ENCODE results near the gene AP4M1.

Gene AP4M1

GRCh38 chr7:100101016-100101862 is at the start of gene AP4M1, which contains the start of gene MCM7:
Gene AP4M1 (plus strand): TSS chr7:100101643. CDS start chr7:100101715, 72 bp downstream.
Gene MCM7 (minus strand): TSS chr7:100101397. CDS start chr7:100101294, 103 bp downstream.
- H3K4me3 Mint-ChIP-seq: peak within 1 kb of the TSS; percentile 93
- H3K4me1 Mint-ChIP-seq (ENCODE audit: low read depth): peaks cover 35% of the 10 kb centered on the region
- H3K9me3 Mint-ChIP-seq (ENCODE audit: low read depth): no peaks in the 10 kb centered on the region
- no peaks in the 10 kb centered on the region for H3K27me3 Mint-ChIP-seq
- peak within 1 kb of the TSS; percentile 99 for H3K27ac Mint-ChIP-seq
- peaks cover 15% of the 10 kb centered on the region for H3K36me3 Mint-ChIP-seq

- Mint-ChIP-seq H3K27me3 (no peaks in the 10 kb centered on the region), H3K4me1 (ENCODE audit: low read depth) (peaks cover 22% of the 10 kb centered on the region), H3K27ac (no peak overlapping the region), H3K9me3 (ENCODE audit: low read depth) (no peaks in the 10 kb centered on the region), H3K36me3 (no peaks in the 10 kb centered on the region), H3K4me3 (no peak overlapping the region)
Measured at GRCh38 chr7:100053215-100053614, 48.2 kb upstream of the AP4M1 start.

- Mint-ChIP-seq H3K27ac (no peak overlapping the region), H3K4me1 (ENCODE audit: low read depth) (peaks cover 4% of the 10 kb centered on the region), H3K4me3 (no peak overlapping the region), H3K27me3 (no peaks in the 10 kb centered on the region), H3K9me3 (ENCODE audit: low read depth) (no peaks in the 10 kb centered on the region), H3K36me3 (peaks cover 3% of the 10 kb centered on the region)
Measured at GRCh38 chr7:100057006-100057405, 44.4 kb upstream of the AP4M1 start.

GRCh38 chr7:100059251-100059739 is 42.1 kb upstream of the AP4M1 start:
- Mint-ChIP-seq H3K4me1 (ENCODE audit: low read depth) (no peaks in the 10 kb centered on the region), H3K4me3 (no peak overlapping the region), H3K27ac (no peak overlapping the region), H3K36me3 (peaks cover 5% of the 10 kb centered on the region), H3K27me3 (no peaks in the 10 kb centered on the region), H3K9me3 (ENCODE audit: low read depth) (no peaks in the 10 kb centered on the region)

GRCh38 chr7:100061518-100062193 is 39.8 kb upstream of the AP4M1 start:
- H3K4me1 Mint-ChIP-seq (ENCODE audit: low read depth): no peaks in the 10 kb centered on the region
- no peak overlapping the region for H3K4me3 Mint-ChIP-seq
- H3K36me3 Mint-ChIP-seq: peaks cover 11% of the 10 kb centered on the region
- no peaks in the 10 kb centered on the region for H3K9me3 Mint-ChIP-seq (ENCODE audit: low read depth)
- H3K27me3 Mint-ChIP-seq: no peaks in the 10 kb centered on the region
- H3K27ac Mint-ChIP-seq: no peak overlapping the region

- Mint-ChIP-seq H3K27me3 (no peaks in the 10 kb centered on the region), H3K4me3 (no peak overlapping the region), H3K4me1 (ENCODE audit: low read depth) (no peaks in the 10 kb centered on the region), H3K36me3 (peaks cover 16% of the 10 kb centered on the region), H3K27ac (no peak overlapping the region), H3K9me3 (ENCODE audit: low read depth) (no peaks in the 10 kb centered on the region)
Measured at GRCh38 chr7:100063376-100063775, 38.1 kb upstream of the AP4M1 start.

GRCh38 chr7:100064162-100064561 is 37.3 kb upstream of the AP4M1 start:
- Mint-ChIP-seq H3K4me3 (no peak overlapping the region), H3K36me3 (peaks cover 16% of the 10 kb centered on the region), H3K27me3 (no peaks in the 10 kb centered on the region), H3K4me1 (ENCODE audit: low read depth) (no peaks in the 10 kb centered on the region), H3K9me3 (ENCODE audit: low read depth) (no peaks in the 10 kb centered on the region), H3K27ac (no peak overlapping the region)

- Mint-ChIP-seq H3K4me1 (ENCODE audit: low read depth) (no peaks in the 10 kb centered on the region), H3K9me3 (ENCODE audit: low read depth) (no peaks in the 10 kb centered on the region), H3K4me3 (no peak overlapping the region), H3K27me3 (no peaks in the 10 kb centered on the region), H3K36me3 (peaks cover 24% of the 10 kb centered on the region), H3K27ac (no peak overlapping the region)
Measured at GRCh38 chr7:100065452-100066186, 35.8 kb upstream of the AP4M1 start.

- Mint-ChIP-seq H3K4me3 (no peak overlapping the region), H3K36me3 (peaks cover 35% of the 10 kb centered on the region), H3K27ac (no peak overlapping the region), H3K9me3 (ENCODE audit: low read depth) (peaks cover 4% of the 10 kb centered on the region), H3K27me3 (no peaks in the 10 kb centered on the region), H3K4me1 (ENCODE audit: low read depth) (no peaks in the 10 kb centered on the region)
Measured at GRCh38 chr7:100066953-100067352, 34.5 kb upstream of the AP4M1 start.

GRCh38 chr7:100069991-100070390 is 31.5 kb upstream of the AP4M1 start:
- peaks cover 10% of the 10 kb centered on the region for H3K9me3 Mint-ChIP-seq (ENCODE audit: low read depth)
- H3K36me3 Mint-ChIP-seq: peaks cover 42% of the 10 kb centered on the region
- no peaks in the 10 kb centered on the region for H3K4me1 Mint-ChIP-seq (ENCODE audit: low read depth)
- H3K27ac Mint-ChIP-seq: no peak overlapping the region
- no peak overlapping the region for H3K4me3 Mint-ChIP-seq
- no peaks in the 10 kb centered on the region for H3K27me3 Mint-ChIP-seq

- Mint-ChIP-seq H3K4me1 (ENCODE audit: low read depth) (no peaks in the 10 kb centered on the region), H3K27ac (no peak overlapping the region), H3K27me3 (no peaks in the 10 kb centered on the region), H3K4me3 (no peak overlapping the region), H3K9me3 (ENCODE audit: low read depth) (peaks cover 10% of the 10 kb centered on the region), H3K36me3 (peaks cover 49% of the 10 kb centered on the region)
Measured at GRCh38 chr7:100071018-100071723, 30.3 kb upstream of the AP4M1 start.

- Mint-ChIP-seq H3K4me1 (ENCODE audit: low read depth) (peaks cover 4% of the 10 kb centered on the region), H3K36me3 (peaks cover 52% of the 10 kb centered on the region)
Measured at GRCh38 chr7:100072462-100072861, 29.0 kb upstream of the AP4M1 start.

GRCh38 chr7:100074841-100075240 is 26.6 kb upstream of the AP4M1 start:
- H3K4me3 Mint-ChIP-seq: no peak overlapping the region
- no peaks in the 10 kb centered on the region for H3K27me3 Mint-ChIP-seq
- peaks cover 13% of the 10 kb centered on the region for H3K4me1 Mint-ChIP-seq (ENCODE audit: low read depth)
- peaks cover 10% of the 10 kb centered on the region for H3K9me3 Mint-ChIP-seq (ENCODE audit: low read depth)
- peaks cover 48% of the 10 kb centered on the region for H3K36me3 Mint-ChIP-seq
- H3K27ac Mint-ChIP-seq: no peak overlapping the region

More at GRCh38 chr7:100072462-100072861, 29.0 kb upstream of the AP4M1 start:
- Mint-ChIP-seq H3K27me3 (no peaks in the 10 kb centered on the region), H3K27ac (no peak overlapping the region), H3K9me3 (ENCODE audit: low read depth) (peaks cover 10% of the 10 kb centered on the region), H3K4me3 (no peak overlapping the region)

GRCh38 chr7:100075418-100075817 is 26.0 kb upstream of the AP4M1 start:
- H3K36me3 Mint-ChIP-seq: peaks cover 44% of the 10 kb centered on the region
- no peak overlapping the region for H3K27ac Mint-ChIP-seq
- peaks cover 18% of the 10 kb centered on the region for H3K4me1 Mint-ChIP-seq (ENCODE audit: low read depth)
- H3K4me3 Mint-ChIP-seq: no peak overlapping the region
- H3K27me3 Mint-ChIP-seq: no peaks in the 10 kb centered on the region
- H3K9me3 Mint-ChIP-seq (ENCODE audit: low read depth): peaks cover 10% of the 10 kb centered on the region

Measured in activated naive CD8-positive, alpha-beta T cell (primary cell).